NOMO-1 treated with dmso at 0.1 percent for 144 hours (cell line): ENCODE data around the gene RAB3IP.
"Not testable (repeated sequence)": the region's sequence is repeated elsewhere in the genome, so short reads cannot be mapped to it uniquely, and the experiment has no call there.

ENCODE experiments used
- DNase-seq: peaks from one replicate; lab custom pipeline; 2025; ENCODE audit not compliant: unreplicated experiment; lab: John Stamatoyannopoulos, UW

RAB3IP gene

DNA sequence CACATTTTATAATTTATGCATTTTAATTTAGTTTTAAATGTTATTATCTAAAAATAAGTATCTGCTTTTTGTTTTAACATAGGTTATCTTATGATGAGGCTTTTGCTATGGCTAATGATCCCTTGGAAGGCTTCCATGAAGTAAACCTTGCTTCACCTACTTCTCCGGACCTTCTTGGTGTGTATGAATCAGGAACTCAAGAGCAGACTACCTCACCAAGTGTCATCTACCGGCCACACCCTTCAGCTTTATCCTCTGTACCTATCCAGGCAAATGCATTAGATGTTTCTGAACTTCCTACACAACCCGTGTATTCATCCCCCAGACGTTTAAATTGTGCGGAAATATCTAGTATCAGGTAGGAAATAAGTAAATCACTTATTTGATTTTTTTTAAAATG, 16.6 kb downstream of the RAB3IP start:
- no peak for DNase-seq

- DNase-seq, result no peak
Measured at GRCh38 chr12:69756088-69756755, 17.6 kb downstream of the RAB3IP start.

- DNase-seq, result no peak
Measured at GRCh38 chr12:69758105-69758504, 19.4 kb downstream of the RAB3IP start.

- DNase-seq, result not testable (repeated sequence)
Measured at GRCh38 chr12:69759581-69759980, 20.9 kb downstream of the RAB3IP start.

GRCh38 chr12:69765515-69765914, 26.9 kb downstream of the RAB3IP start:
- DNase-seq, result no peak

GRCh38 chr12:69766260-69766659, 27.6 kb downstream of the RAB3IP start:
- DNase-seq, result no peak

DNA sequence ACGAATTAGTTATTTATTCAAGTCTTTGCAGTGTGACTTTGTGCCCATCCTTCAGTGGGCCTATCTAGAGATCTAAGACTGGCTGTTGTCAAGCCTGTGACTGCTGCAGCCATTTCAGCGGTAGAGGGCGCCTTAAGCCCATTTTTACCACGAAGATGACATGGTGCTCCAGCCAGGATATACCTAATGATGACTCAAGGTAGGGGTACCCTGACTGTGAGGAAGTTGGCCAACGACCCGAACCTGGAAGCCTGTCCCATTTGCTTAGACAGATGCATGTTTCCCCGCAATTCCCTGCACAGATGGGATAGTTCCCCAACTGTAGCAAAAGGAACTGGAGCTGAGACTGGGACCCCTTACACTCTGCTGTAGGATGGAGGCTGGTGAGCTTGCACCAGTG, 41.3 kb downstream of the RAB3IP start:
- DNase-seq, result no peak

DNA sequence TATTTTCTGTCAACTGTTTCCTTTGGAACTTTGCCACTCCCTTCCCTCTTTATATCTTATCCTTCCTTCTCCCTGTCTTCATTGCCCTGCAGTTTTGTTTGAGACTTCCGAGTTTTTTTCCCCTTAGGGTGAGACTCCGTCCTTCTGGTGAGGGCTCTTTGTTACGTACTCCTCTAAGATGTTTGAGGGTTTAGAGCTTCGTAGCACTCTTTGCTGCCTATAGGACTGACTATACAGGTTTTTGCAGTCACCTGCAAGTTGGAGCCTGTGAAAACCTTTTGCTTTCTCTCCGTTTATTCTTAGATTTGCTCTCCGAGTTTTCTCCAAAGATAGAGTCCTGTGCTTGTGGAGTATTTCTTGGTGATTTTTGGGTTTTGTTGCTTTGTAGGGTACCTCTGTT, 44.7 kb downstream of the RAB3IP start:
- DNase-seq, result no peak

- no peak for DNase-seq
Measured at GRCh38 chr12:69789351-69789750, 50.7 kb downstream of the RAB3IP start.

- DNase-seq, result no peak
Measured at GRCh38 chr12:69792533-69792932, 53.9 kb downstream of the RAB3IP start.

DNA sequence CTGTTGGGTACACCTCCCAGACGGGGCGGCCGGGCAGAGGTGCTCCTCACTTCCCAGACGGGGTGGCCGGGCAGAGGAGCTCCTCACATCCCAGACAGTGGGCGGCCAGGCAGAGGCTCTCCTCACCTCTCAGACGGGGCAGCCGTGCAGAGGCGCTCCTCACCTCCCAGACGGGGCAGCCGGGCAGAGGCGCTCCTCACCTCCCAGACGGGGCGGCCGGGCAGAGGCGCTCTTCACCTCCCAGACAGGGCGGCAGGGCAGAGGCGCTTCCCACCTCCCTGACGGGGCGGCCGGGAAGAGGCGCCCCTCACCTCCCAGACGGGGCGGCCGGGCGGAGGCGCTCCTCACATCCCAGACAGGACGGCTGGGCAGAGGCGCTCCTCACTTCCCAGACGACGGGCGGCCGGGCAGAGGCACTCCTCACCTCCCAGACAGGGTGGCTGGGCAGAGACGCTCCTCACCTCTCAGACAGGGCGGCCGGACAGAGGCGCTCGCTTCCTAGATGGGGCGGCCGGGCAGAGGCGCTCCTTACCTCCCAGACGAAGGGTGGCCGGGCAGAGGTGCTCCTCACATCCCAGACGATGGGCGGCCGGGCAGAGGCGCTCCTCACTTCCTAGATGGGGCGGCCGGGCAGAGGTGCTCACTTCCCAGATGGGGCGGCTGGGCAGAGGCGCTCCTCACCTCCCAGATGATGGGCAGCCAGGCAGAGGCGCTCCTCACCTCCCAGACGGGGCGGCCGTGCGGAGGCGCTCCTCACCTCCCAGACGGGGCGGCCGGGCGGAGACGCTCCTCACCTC, 68.6 kb downstream of the RAB3IP start:
- not testable (repeated sequence) for DNase-seq

DNA sequence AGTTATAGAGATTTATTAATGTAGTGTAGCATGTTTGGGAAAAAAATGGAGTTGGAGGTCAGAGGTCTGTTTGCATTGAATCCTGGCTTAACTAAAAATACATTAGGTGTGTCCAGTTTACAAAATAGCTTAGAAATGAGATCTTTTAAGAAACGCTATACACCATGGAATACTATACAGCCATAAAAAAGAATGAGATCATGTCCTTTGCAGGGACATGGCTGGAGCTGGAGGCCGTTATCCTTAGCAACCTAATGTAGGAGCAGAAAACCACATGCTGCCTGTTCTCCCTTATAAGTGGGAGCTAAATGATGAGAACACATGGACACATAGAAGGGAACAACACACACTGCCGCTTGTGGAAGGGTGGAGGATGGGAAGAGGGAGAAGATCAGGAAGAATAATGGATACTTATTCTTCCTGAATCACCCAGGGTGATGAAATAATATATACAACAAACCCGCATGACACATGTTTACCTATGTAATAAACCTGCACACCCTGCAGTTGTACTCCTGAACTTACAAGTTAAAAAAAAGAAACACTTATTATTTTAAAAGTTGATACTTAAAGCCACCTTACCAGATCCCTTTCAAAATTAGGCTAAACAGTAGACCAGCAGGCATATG, 72.3 kb downstream of the RAB3IP start:
- DNase-seq, result no peak

GRCh38 chr12:69816082-69816481, 77.4 kb downstream of the RAB3IP start:
- no peak for DNase-seq

GRCh38 chr12:69821032-69821455, 82.4 kb downstream of the RAB3IP start:
- DNase-seq, result no peak

- no peak for DNase-seq
Measured at GRCh38 chr12:69821456-69822159, 82.9 kb downstream of the RAB3IP start.

- DNase-seq, result no peak
Measured at GRCh38 chr12:69822201-69822860, 83.7 kb downstream of the RAB3IP start.

DNA sequence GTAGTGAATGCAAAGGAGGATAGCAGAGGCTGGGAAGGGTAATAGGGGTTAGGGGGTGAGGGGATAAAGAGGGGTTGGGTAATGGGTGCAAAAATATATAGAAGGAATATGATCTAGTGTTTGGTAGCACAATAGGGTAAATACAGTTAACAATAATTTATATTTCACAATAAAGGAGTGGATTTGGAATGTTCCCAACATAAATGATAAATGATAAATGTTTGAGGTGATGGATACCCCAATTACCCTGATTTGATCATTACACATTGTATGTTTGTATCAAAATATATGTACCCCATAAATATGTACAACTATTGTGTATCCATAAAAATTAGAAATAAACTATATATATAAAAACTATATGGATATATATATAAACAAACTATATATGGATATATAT, 85.4 kb downstream of the RAB3IP start:
- DNase-seq, result no peak

DNA sequence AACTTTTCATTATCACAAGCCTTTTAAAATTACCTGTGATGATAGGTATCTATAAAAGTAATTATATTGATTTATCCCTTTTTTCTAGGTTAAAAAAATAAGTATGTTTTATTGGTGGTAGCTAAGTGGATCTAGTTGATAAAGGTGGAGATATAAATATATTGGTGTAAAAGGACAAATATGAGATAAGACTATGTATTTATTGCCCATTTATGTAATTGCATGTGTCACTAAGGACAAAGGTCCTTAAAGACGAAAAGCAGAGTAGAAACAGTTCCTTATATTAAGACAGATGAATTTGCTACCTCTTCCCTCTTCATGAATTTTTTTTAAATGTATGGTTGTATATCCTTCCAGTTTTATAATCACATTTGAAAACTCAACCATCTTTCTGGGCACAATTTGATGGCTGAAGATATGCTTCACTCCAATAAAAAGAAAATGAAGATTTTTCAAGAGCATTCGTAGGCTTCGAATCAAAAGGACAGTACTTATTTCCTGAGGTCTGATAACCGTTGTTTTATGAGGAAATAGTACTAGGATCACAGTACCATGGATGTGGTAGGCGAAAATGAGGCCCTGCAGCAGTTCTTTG, 86.4 kb downstream of the RAB3IP start, which contains the start of gene MYRFL:
Gene MYRFL, plus strand, starts transcription at position 262 of the 595 bp plus-strand sequence. Its CDS starts 291 bp downstream, at position 553.
- DNase-seq, result no peak

DNA sequence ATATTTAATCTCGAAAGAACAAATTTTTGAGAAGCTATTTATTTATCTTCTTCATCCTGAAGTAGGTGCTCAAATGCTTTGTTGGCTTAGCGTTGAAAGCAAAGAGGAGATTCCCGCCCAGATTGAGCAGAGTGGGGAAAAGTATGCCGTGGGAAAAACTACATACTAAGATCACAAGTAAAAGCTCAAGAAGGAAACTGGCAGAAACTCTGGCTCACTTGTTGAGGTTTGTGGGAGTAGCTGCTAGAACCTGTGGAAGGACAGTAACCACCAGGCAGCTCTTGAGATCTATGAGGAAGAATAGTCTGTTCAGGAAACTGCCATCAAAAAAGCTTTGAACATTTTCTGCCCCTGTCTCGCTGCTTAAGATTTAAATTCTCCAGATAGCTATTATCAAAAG, 90.2 kb downstream of the RAB3IP start:
- DNase-seq, result no peak

DNA sequence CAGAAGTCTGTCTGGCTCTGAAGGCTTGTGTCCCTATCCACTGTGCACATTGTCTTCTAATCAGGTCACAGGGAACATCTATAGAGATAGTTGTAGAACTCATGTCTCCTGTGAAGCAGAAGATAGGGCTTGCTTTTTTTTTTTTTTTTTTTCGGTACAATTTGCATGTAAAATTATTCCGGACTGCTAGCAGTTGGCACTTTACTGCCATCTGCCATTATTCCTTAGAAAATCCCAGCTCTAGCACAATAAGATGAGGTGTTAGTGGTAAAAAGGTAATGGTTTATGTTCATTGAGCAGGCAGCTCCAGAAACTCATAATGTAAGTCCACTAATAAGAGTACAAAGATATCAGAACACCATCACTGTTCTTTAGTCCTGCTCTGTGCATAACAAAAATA, 95.0 kb downstream of the RAB3IP start:
- DNase-seq, result no peak
